Transverse colon (tissue), 4 donors: ENCODE results near the gene ROBO1. TPM values are rescaled to one million over a fixed set of nuclear protein-coding genes. Genes with fewer than 3 reads are reported as not detected.

Source experiments
- DNase-seq: peaks from one replicate; pipeline ENCODE4 v3.0.0-alpha.2; 2019
- H3K27ac ChIP-seq, 4 donors: fragments of 200-600 bp; sonication (generic); 2 replicates each; pipeline ENCODE4 v1.5.1; 2016 to 2018; ENCODE audit warnings: inconsistent platforms in 4 of 4
- H3K27me3 ChIP-seq: fragments of 200-600 bp; sonication (generic); 2 replicates; pipeline ENCODE4 v1.5.1; 2017; ENCODE audit warnings: inconsistent platforms
- H3K36me3 ChIP-seq, 4 donors: fragments of 200-600 bp; sonication (generic); 2 replicates each; pipeline ENCODE4 v1.5.1; 2017 to 2019; ENCODE audit warnings: inconsistent platforms in 4 of 4
- H3K4me1 ChIP-seq, 4 donors: fragments of 200-600 bp; sonication (generic); 2 replicates each; pipeline ENCODE4 v1.5.1; 2017 to 2020; ENCODE audit warnings: inconsistent platforms in 4 of 4
- H3K4me3 ChIP-seq, 4 donors: fragments of 200-600 bp; sonication (generic); 1 replicate in 1 of 4; 2 replicates in 3 of 4; pipeline versions ENCODE4 v1.5.1 to v1.6.1; 2017 to 2019; ENCODE audit warnings: inconsistent platforms in 4 of 4
- H3K9me3 ChIP-seq, 2 donors: fragments of 200-600 bp; sonication (generic); 2 replicates each; pipeline ENCODE4 v1.5.1; 2017 to 2019; ENCODE audit warnings: inconsistent platforms in 2 of 2
- CTCF ChIP-seq, 5 experiments: fragments of 200-600 bp in 3 of 5; fragments of 450-650 bp in 2 of 5; sonication (generic) in 3 of 5; IDR thresholded peaks; 1 replicate in 2 of 5; 2 replicates in 3 of 5; pipeline ENCODE4 v1.5.1; 2016 to 2017; ENCODE audit warnings: antibody characterized with exemption in 5 of 5, inconsistent platforms in 3 of 5, mild to moderate bottlenecking in 2 of 5, moderate library complexity in 1 of 5
- EP300 ChIP-seq: sonication (generic); formaldehyde crosslinking; IDR thresholded peaks from one replicate; pipeline ENCODE4 v1.6.1; 2017; ENCODE audit warnings: antibody characterized with exemption, low read depth
- POLR2A ChIP-seq: fragments of 450-650 bp; IDR thresholded peaks from one replicate; pipeline ENCODE4 v1.6.1; 2016; ENCODE audit warnings: antibody characterized with exemption, mild to moderate bottlenecking, moderate library complexity
- POLR2AphosphoS5 ChIP-seq, 3 donors: sonication (generic); formaldehyde crosslinking; IDR thresholded peaks; one replicate each; pipeline ENCODE4 v1.6.1; 2016; ENCODE audit warnings: antibody characterized with exemption in 3 of 3
- WGBS, 2 donors: methylation state at CpG; one replicate each; pipeline ENCODE4 v1.1.5; 2018; ENCODE audit warnings: low coverage in 1 of 2; 5-methylcytosine and 5-hydroxymethylcytosine counted together
- in situ Hi-C, 4 donors: fragments of 200-750 bp; cut with MboI; loops; one replicate each; pipeline versions ENCODE4 v1.15.0 to v1.15.1; 2017; ENCODE audit warnings: low sequenced_read_pairs in 3 of 4, low pct_ligation_motif_present in 1 of 4, low pct_unique_long_range_greater_than_20kb in 1 of 4
- intact Hi-C: fragments of 100-400 bp; cut with DNase I; formaldehyde crosslinking; loops from one replicate; pipeline ENCODE4 v1.15.1; 2023; ENCODE audit warnings: low total_unique reads
- total RNA-seq, 4 donors: library from RNA; depleted of rRNA; stranded (reverse); fragments of >200 nt; gene quantifications; one replicate each; pipeline ENCODE4 v1.1.0, GENCODE V29; 2016

Gene ROBO1
- total RNA-seq, 4 donors from 2014 or later, result 7.6 to 68.7 (median 9.1) TPM

- Histone ChIP-seq H3K27me3 (no peaks in the 10 kb centered on the region), H3K36me3 (no peaks in the 10 kb centered on the region), H3K4me3 (no peak overlapping the region), H3K9me3 (no peaks in the 10 kb centered on the region), H3K4me1 (peaks cover 0 to 6% (median 0%) of the 10 kb centered on the region in 4 donors), H3K27ac (no peak overlapping the region)
- TF ChIP-seq POLR2A, result no peak
- TF ChIP-seq EP300, result no peak
- TF ChIP-seq CTCF (IDR thresholded peaks at IDR 0.05), result no peak
- TF ChIP-seq POLR2AphosphoS5 (IDR thresholded peaks at IDR 0.05), result no peak
- in situ Hi-C loops (no loop called here), intact Hi-C loops (no loop called here)
- 56 to 80% methylated on average over 6 to 7 of the region's 7 CpGs for WGBS, 2 donors
- DNase-seq, result no peak
Measured at GRCh38 chr3:78867409-78868372, 900.1 kb downstream of the ROBO1 start.

- WGBS, 2 donors, result 55 to 63% methylated on average over 3 to 5 of the region's 5 CpGs
Measured at GRCh38 chr3:78863306-78864203, 904.2 kb downstream of the ROBO1 start.

GRCh38 chr3:78861156-78861555 lies 906.6 kb downstream of the ROBO1 start:
- WGBS, 2 donors, result 50 to 65% methylated on average over 4 of the region's 4 CpGs
- no peaks in the 10 kb centered on the region for H3K9me3 ChIP-seq
- H3K36me3 ChIP-seq, result no peaks in the 10 kb centered on the region
- intact Hi-C loops (no loop called here), in situ Hi-C loops (no loop called here)
- DNase-seq, result no peak
- no peaks in the 10 kb centered on the region for H3K27me3 ChIP-seq
- TF ChIP-seq EP300 (no peak), POLR2A (no peak), CTCF (IDR thresholded peaks at IDR 0.05) (no peak), POLR2AphosphoS5 (IDR thresholded peaks at IDR 0.05) (no peak)
- H3K27ac ChIP-seq, result no peak overlapping the region
- H3K4me1 ChIP-seq, result peaks cover 0 to 4% (median 0%) of the 10 kb centered on the region in 4 donors
- H3K4me3 ChIP-seq, result no peak overlapping the region

More at GRCh38 chr3:78863306-78864203, 904.2 kb downstream of the ROBO1 start:
- no peak for TF ChIP-seq POLR2A
- TF ChIP-seq CTCF (IDR thresholded peaks at IDR 0.05), result no peak
- no peak for TF ChIP-seq EP300
- TF ChIP-seq POLR2AphosphoS5 (IDR thresholded peaks at IDR 0.05), result no peak
- H3K4me3 ChIP-seq, result no peak overlapping the region
- in situ Hi-C loops (no loop called here), intact Hi-C loops (no loop called here)
- no peaks in the 10 kb centered on the region for H3K27me3 ChIP-seq
- peaks cover 0 to 4% (median 0%) of the 10 kb centered on the region in 4 donors for H3K4me1 ChIP-seq
- no peaks in the 10 kb centered on the region for H3K36me3 ChIP-seq
- DNase-seq, result no peak
- H3K9me3 ChIP-seq, result no peaks in the 10 kb centered on the region
- no peak overlapping the region for H3K27ac ChIP-seq

GRCh38 chr3:78860567-78860966 lies 907.2 kb downstream of the ROBO1 start:
- no peak for TF ChIP-seq POLR2AphosphoS5 (IDR thresholded peaks at IDR 0.05)
- TF ChIP-seq EP300, result no peak
- no peak for TF ChIP-seq CTCF (IDR thresholded peaks at IDR 0.05)
- TF ChIP-seq POLR2A, result no peak
- H3K27ac ChIP-seq, result no peak overlapping the region
- no peak for DNase-seq
- H3K36me3 ChIP-seq, result no peaks in the 10 kb centered on the region
- H3K9me3 ChIP-seq, result no peaks in the 10 kb centered on the region
- intact Hi-C loops, result no loop called here
- no peak overlapping the region for H3K4me3 ChIP-seq
- 87 to 100% methylated on average over 2 to 4 of the region's 4 CpGs for WGBS, 2 donors
- H3K4me1 ChIP-seq, result peaks cover 0 to 4% (median 0%) of the 10 kb centered on the region in 4 donors
- H3K27me3 ChIP-seq, result no peaks in the 10 kb centered on the region
- in situ Hi-C loops, result no loop called here
